ENCODE results near the gene BBOF1.

DNA sequence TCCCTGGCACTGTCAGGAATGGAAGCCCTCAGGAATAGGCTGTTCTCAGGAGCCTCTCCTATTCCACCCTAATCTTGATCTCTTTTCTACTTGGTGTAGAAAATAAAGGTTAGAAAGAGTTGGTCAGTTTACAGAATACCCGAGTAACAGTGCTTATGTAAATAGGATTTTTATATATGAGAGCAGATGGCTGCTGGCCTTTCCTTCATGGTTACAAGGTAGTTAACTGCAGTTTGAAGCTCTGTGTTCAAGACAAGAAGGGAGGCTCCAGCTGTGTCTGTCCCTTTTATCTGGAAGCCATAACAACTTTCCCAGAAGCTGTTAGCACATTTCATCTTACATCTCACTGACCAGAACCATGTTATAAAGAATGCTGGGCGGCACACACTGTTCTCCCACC lies 23.1 kb downstream of the BBOF1 start:
- TF ChIP-seq CTCF (IDR thresholded peaks at IDR 0.05) (no peak), POLR2A (IDR thresholded peaks at IDR 0.05) (no peak)

Data from esophagus squamous epithelium (tissue), 4 donors.